Cardiac septum (tissue), 1 donor: ENCODE results near the gene OGG1. TPM values are rescaled to one million over a fixed set of nuclear protein-coding genes. Genes with fewer than 3 reads are reported as not detected.

Experiments
- DNase-seq: peaks from one replicate; pipeline ENCODE4 v3.0.0-alpha.2; 2020; ENCODE audit warnings: low spot score
- intact Hi-C: fragments of 100-400 bp; cut with DNase I; formaldehyde crosslinking; loops from one replicate; pipeline ENCODE4 v1.14.0; 2022
- total RNA-seq: library from RNA; stranded (reverse); fragmentation: NEBNext Ultra II Directional; extraction: Animal tissue kit (Norgen Biotek cat#: 25700); gene quantifications from one replicate; pipeline ENCODE4 v1.2.1, GENCODE V29; 2021
- donor health status: DM: no; HTN: no; CAD: no.

The OGG1 gene
- total RNA-seq, 1 donor from 2014 or later: 9.6 TPM

DNA sequence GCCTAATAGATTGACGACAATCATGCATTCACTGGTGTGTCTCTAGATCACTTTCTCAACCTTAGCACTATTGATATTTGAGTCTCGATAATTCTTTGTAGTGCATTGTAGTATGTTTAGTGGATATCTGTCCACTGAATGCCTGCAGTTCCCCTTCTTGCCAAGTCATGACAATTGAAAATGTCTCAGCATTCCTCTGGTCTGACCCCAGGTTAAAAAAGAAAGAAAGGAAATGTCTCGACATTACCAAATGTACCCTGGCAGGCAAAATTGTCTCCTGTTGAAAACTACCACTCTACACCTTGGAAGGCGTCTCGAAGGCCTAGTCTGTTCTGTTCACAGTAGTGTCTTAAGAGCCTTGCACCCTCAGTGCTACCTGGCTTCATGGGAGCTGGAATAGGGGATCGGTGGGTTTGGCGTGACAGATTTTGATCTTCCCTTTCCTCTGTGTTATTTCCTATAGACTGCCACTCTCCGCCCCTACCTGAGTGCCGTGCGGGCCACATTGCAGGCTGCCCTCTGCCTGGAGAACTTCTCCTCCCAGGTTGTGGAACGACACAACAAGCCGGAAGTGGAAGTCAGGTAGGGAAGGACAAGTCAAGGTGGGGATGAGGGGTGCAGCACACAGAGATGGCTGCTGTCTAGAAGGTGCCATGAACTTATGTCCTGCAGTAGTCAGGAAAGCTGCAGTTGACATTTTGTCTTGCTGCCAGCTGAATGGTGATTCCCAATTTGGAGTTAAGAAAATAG, 47.6 kb downstream of the OGG1 start:
- intact Hi-C loops: no loop called here
- no peak for DNase-seq

DNA sequence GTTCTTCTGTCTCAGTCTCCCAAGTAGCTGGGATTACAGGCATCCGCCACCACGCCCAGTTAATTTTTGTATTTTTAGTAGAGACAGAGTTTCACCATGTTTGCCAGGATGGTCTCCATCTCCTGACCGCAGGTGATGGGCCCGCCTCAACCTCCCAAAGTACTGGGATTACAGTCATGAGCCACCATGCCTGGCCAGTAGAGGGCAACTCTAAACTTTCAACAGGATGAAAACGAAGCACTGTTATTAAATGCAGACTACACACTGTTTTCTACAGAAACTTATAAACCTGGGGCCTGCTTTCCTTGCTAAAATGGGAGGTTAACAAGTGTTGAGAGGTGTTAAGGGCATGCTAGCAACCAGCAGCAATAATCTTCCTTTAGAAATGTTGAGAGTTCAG, 50.8 kb downstream of the OGG1 start:
- intact Hi-C loops: no loop called here
- DNase-seq: no peak

DNA sequence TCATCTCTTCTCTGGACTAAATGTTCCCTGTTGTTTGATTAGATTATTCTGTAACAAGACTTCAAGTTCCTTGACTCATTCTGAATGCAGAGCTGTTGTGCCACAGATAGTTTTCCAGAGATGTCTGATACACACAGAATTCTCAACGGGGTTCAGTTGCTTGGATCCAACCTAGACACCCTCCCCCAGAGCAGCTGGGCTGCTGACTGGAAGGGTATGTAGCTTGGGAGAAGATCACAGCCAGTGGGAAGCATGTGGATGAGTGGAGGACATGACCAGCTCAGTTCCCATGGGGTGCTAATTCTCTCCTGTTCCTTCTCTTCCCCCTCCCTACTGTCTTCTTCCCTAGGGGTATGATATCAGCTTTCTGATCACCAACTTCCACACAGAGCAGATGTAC, 53.7 kb downstream of the OGG1 start:
- no peak for DNase-seq
- intact Hi-C loops: no loop called here

DNA sequence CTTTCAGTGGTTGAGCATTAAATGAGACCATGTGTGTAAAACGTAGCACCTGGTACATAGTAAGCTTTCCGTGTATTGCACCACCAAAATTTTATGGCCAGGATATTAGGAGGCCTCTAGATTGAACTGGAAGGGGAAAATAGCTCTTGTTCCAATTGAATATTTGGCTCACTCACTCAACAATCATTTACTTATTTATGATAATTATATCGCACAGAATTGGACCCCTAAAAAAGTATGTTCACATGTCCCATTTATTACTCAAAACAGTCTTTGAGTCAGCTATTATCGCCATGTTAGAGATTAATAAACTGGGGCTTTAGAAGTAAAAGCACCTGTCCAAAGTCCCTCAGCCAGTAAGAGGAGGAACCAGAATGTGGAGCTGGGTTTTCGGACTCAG, 55.2 kb downstream of the OGG1 start:
- intact Hi-C loops: no loop called here
- DNase-seq: no peak

DNA sequence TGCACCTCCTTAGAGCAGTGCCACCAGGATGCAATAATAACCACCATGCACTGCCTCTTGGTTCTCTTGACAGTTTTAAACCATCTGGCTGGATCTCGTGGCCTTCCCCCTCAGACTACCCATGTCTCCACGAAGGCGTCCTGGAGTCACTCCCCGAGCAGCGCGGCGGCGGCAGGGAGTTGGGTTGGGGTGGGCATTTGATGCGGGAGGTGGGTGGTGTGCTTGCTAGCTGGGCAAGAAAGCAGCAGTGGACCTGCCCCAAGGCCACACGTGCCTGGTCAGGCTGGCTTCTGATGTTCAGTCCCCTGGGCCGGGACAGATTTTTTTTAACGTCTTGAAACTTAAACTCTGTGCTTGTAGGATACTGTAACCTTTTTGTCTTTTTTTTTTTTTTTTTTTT, 56.4 kb downstream of the OGG1 start:
- DNase-seq: no peak
- intact Hi-C loops: no loop called here

Other genes with a start within 250 kb of the OGG1 start
- gene LHFPL4, start 196.1 kb upstream of the OGG1 start, total RNA-seq: not detected
- gene MTMR14, start 100.4 kb upstream of the OGG1 start, total RNA-seq: 27.9 TPM
- not detected for gene CPNE9, start 46.1 kb upstream of the OGG1 start, total RNA-seq
- 10.6 TPM for gene BRPF1, start 18.2 kb upstream of the OGG1 start, total RNA-seq
- 10.0 TPM for gene CAMK1, start 20.0 kb downstream of the OGG1 start, total RNA-seq
- 50.1 TPM for gene TADA3, start 42.5 kb downstream of the OGG1 start, total RNA-seq
- 79.8 TPM for gene ARPC4, start 43.1 kb downstream of the OGG1 start, total RNA-seq
- 19.5 TPM for gene TTLL3, start 60.3 kb downstream of the OGG1 start, total RNA-seq
- 28.3 TPM for gene RPUSD3, start 94.1 kb downstream of the OGG1 start, total RNA-seq
- 1.9 TPM for gene CIDEC, start 130.3 kb downstream of the OGG1 start, total RNA-seq
- 17.3 TPM for gene JAGN1, start 140.7 kb downstream of the OGG1 start, total RNA-seq
- 1.1 TPM for gene IL17RE, start 152.9 kb downstream of the OGG1 start, total RNA-seq
- 20.4 TPM for gene IL17RC, start 167.1 kb downstream of the OGG1 start, total RNA-seq
- gene CRELD1, start 183.9 kb downstream of the OGG1 start, total RNA-seq: 60.1 TPM
- gene PRRT3, start 202.5 kb downstream of the OGG1 start, total RNA-seq: 1.6 TPM
- 59.6 TPM for gene EMC3, start 236.9 kb downstream of the OGG1 start, total RNA-seq